SJCRH30 (cell line): ENCODE results near the gene DNASE2B. TPM values are rescaled to one million over a fixed set of nuclear protein-coding genes. Genes with fewer than 3 reads are reported as not detected.
A peak's percentile ranks its signal among the peaks of the same experiment; 100 is the strongest.
"Not testable (repeated sequence)": the region's sequence is repeated elsewhere in the genome, so short reads cannot be mapped to it uniquely, and the experiment has no call there.

Experiments
- DNase-seq, 2 experiments: peaks; one replicate each; pipeline ENCODE4 v3.0.0-alpha.2; 2015 to 2020
- H3K27ac ChIP-seq: fragments of 250-450 bp; sonication (Bioruptor Pico); 2 replicates; pipeline ENCODE4 v1.5.1; 2020; ENCODE audit warnings: mild to moderate bottlenecking, moderate library complexity
- H3K27me3 ChIP-seq: fragments of 250-450 bp; sonication (Bioruptor Pico); 2 replicates; pipeline ENCODE4 v1.5.1; 2020; ENCODE audit warnings: mild to moderate bottlenecking, moderate library complexity
- H3K36me3 ChIP-seq: fragments of 250-450 bp; sonication (Bioruptor Pico); 2 replicates; pipeline ENCODE4 v1.5.1; 2020; ENCODE audit warnings: mild to moderate bottlenecking, moderate library complexity
- H3K4me1 ChIP-seq: fragments of 250-450 bp; sonication (Bioruptor Pico); 2 replicates; pipeline ENCODE4 v1.5.1; 2020; ENCODE audit warnings: mild to moderate bottlenecking, moderate library complexity
- H3K4me3 ChIP-seq: fragments of 250-450 bp; sonication (Bioruptor Pico); 2 replicates; pipeline ENCODE4 v1.5.1; 2020; ENCODE audit warnings: mild to moderate bottlenecking, moderate library complexity
- H3K9me3 ChIP-seq: fragments of 250-450 bp; sonication (Bioruptor Pico); replicated peaks from 2 replicates; pipeline ENCODE4 v1.5.1; 2020; ENCODE audit warnings: mild to moderate bottlenecking, moderate library complexity
- total RNA-seq: library from RNA; depleted of rRNA; stranded (reverse); fragments of >200 nt; shearing (Covaris generic); gene quantifications from 2 replicates; pipeline ENCODE4 v1.2.3, GENCODE V29; 2014; rRNA removed

Gene DNASE2B
- total RNA-seq, 1 experiment from 2014 or later: not detected

DNA sequence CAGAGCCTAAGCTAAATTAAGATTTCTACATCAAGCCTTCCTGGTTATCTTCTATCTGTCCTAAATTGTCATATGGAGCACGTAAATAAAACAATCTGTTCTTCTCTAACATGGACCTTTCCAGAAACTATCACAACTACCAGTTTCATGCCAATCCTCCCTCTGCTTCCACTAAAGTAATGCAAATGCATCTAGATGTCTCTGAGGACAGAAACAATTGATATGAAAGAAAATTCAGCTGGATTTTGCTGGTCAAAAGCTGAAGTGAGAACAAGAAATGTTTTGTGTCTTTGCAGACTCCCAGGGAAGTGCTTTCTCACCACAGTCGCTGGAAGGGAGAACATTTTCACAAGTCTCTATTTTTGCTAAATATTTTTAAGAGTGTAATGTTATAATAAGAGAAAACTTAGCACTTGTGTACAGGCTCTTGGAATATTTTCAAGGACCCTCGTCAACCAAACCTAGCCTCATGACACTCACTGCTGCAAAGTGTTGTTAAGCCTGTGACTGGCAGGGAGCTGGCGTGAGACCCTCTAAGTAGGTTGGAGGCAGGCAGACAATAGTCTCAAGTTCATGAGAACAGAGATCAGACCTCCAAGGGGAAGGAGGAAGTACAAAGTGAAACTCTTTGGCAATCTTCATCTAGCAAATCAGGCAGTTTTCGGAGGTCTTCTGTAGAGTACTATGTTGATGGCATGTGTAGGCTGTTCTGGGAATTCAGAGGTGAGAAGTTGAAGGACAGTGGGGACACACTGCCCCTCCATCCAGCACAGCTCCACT lies 38.8 kb downstream of the DNASE2B start:
- no peak overlapping the region for H3K27ac ChIP-seq
- no peak for DNase-seq
- H3K4me1 ChIP-seq: no peaks in the 10 kb centered on the region
- no peaks in the 10 kb centered on the region for H3K27me3 ChIP-seq
- H3K4me3 ChIP-seq: no peak overlapping the region
- H3K36me3 ChIP-seq: no peaks in the 10 kb centered on the region
- no peaks in the 10 kb centered on the region for H3K9me3 ChIP-seq

DNA sequence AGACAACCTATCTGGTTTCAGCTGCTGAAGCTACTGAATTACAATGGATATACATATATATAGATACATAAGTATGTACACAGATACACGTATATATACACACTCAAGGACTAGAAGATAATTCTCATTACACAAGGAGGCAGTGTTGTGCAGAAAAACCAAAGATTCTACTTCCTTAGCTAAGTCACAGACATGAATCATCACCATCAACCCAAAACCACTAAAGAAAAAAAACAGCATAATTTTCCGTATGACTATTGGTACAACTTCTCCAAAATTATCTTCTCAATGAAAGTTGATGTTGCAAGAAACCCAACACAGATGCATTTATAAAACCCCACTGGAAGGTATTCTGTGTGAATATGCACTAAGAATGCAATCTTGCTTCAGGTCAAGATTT lies 44.0 kb downstream of the DNASE2B start:
- Histone ChIP-seq H3K9me3 (no peaks in the 10 kb centered on the region), H3K4me1 (no peaks in the 10 kb centered on the region), H3K36me3 (no peaks in the 10 kb centered on the region), H3K4me3 (no peak overlapping the region), H3K27me3 (no peaks in the 10 kb centered on the region), H3K27ac (no peak overlapping the region)
- peak in 1 of 2 experiments; percentile 71 for DNase-seq

GRCh38 chr1:84442747-84443646 lies 44.7 kb downstream of the DNASE2B start:
- not testable (repeated sequence) for DNase-seq, H3K27me3 ChIP-seq, H3K36me3 ChIP-seq, H3K4me1 ChIP-seq, H3K4me3 ChIP-seq, H3K9me3 ChIP-seq, H3K27ac ChIP-seq

DNA sequence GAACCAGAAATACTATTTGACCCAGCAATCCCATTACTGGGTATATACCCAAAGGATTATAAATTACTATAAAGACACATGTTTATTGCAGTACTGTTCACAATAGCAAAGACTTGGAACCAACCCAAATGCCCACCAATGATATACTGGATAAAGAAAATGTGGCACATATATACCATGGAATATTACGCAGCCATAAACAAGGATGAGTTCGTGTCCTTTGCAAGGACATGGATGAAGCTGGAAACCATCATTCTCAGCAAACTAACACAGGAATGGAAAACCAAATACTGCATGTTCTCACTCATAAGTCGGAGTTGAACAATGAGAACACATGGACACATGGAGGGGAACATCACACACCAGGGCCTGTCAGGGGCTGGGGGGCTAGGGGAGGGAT lies 50.4 kb downstream of the DNASE2B start:
- H3K36me3 ChIP-seq, DNase-seq, H3K4me3 ChIP-seq, H3K27me3 ChIP-seq, H3K27ac ChIP-seq, H3K4me1 ChIP-seq, H3K9me3 ChIP-seq: not testable (repeated sequence)

DNA sequence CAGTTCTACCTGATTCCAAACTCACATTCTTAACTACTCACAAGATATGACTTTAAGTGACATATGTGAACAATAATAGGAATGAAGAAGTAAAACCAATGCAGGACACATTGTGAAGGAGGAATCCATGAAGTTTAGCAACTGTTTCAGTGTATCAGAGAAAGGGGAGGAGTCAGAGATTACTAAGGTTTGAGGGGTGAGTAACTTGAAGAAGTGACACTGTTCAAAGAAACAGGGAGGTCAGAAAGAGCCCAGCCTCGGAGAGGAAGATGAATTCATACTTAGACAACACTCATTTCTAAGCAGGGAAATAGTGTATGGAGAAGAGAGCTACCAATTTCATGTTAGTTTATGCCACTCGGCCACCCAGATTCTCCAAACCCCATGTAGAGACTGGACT lies 52.6 kb downstream of the DNASE2B start:
- no peaks in the 10 kb centered on the region for H3K9me3 ChIP-seq
- no peak for DNase-seq
- H3K27ac ChIP-seq: no peak overlapping the region
- no peak overlapping the region for H3K4me3 ChIP-seq
- H3K36me3 ChIP-seq: no peaks in the 10 kb centered on the region
- no peaks in the 10 kb centered on the region for H3K27me3 ChIP-seq
- H3K4me1 ChIP-seq: no peaks in the 10 kb centered on the region

GRCh38 chr1:84452436-84452835 lies 54.2 kb downstream of the DNASE2B start:
- Histone ChIP-seq H3K27ac (no peak overlapping the region), H3K4me3 (no peak overlapping the region), H3K36me3 (no peaks in the 10 kb centered on the region), H3K4me1 (no peaks in the 10 kb centered on the region), H3K9me3 (no peaks in the 10 kb centered on the region), H3K27me3 (no peaks in the 10 kb centered on the region)
- DNase-seq: no peak

DNA sequence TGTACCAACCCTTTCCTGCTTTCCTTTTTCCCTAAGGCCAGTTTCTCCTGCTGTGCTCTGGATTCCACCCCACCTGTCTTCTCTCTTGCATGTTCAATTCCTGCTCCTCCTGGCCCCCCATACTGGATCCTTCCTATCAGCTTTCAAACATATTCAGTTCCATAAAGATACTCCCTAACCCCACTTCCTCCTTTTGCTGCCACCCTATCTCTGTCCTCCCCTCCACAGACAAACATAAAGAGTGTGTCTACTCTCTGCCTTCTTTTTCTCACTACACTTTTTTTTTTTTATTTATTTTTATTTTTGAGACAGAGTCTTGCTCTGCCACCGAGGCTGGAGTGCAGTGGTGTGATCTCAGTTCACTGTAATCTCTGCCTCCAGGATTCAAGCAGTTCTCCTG lies 63.8 kb downstream of the DNASE2B start:
- no peaks in the 10 kb centered on the region for H3K4me1 ChIP-seq
- DNase-seq: no peak
- H3K4me3 ChIP-seq: no peak overlapping the region

More for the DNA sequence above, 63.8 kb downstream of the DNASE2B start:
- no peak overlapping the region for H3K27ac ChIP-seq
- H3K9me3 ChIP-seq: no peaks in the 10 kb centered on the region
- no peaks in the 10 kb centered on the region for H3K36me3 ChIP-seq
- no peaks in the 10 kb centered on the region for H3K27me3 ChIP-seq

Other genes with a start within 250 kb of the DNASE2B start
- gene SAMD13, start 96.8 kb upstream of the DNASE2B start, total RNA-seq: 2.4 and 3.9 TPM in 2 replicates
- gene RPF1, start 80.8 kb downstream of the DNASE2B start, total RNA-seq: 72.8 and 79.6 TPM in 2 replicates
- gene SPATA1, start 107.9 kb downstream of the DNASE2B start, total RNA-seq: 0.97 TPM in 1 of 2 replicates, not detected in the other
- gene GNG5, start 108.1 kb downstream of the DNASE2B start, total RNA-seq: 149 and 152 TPM in 2 replicates
- gene CTBS, start 176.0 kb downstream of the DNASE2B start, total RNA-seq: 4.6 and 5.3 TPM in 2 replicates